Prostate gland (tissue), 2 donors: ENCODE measurements around the gene METTL13. TPM values are rescaled to one million over a fixed set of nuclear protein-coding genes. Genes with fewer than 3 reads are reported as not detected.

Source experiments
- DNase-seq: peaks from one replicate; pipeline ENCODE4 v3.0.0-alpha.2; 2019; ENCODE audit warnings: low spot score
- H3K27ac ChIP-seq, 2 donors: fragments of 200-600 bp; sonication (generic); 2 replicates each; pipeline ENCODE4 v1.5.1; 2017 to 2019
- H3K27me3 ChIP-seq: fragments of 200-600 bp; sonication (generic); replicated peaks from 2 replicates; pipeline ENCODE4 v1.5.1; 2019; ENCODE audit not compliant: insufficient read depth
- H3K36me3 ChIP-seq, 2 donors: fragments of 200-600 bp; sonication (generic); 1 replicate in 1 of 2; 2 replicates in 1 of 2; pipeline versions ENCODE4 v1.5.1 to v1.8.1; 2017 to 2019
- H3K4me1 ChIP-seq: fragments of 200-600 bp; sonication (generic); replicated peaks from 2 replicates; pipeline ENCODE4 v1.5.1; 2019
- H3K4me3 ChIP-seq, 2 donors: fragments of 200-600 bp; sonication (generic); 2 replicates each; pipeline ENCODE4 v1.5.1; 2017 to 2019
- H3K9me3 ChIP-seq: fragments of 200-600 bp; sonication (generic); 2 replicates; pipeline ENCODE4 v1.5.1; 2017
- POLR2A ChIP-seq: fragments of 450-650 bp; IDR thresholded peaks from one replicate; pipeline ENCODE4 v1.6.1; 2016; ENCODE audit warnings: antibody characterized with exemption, mild to moderate bottlenecking
- POLR2AphosphoS5 ChIP-seq: sonication (generic); formaldehyde crosslinking; IDR thresholded peaks from one replicate; pipeline ENCODE4 v1.6.1; 2017; ENCODE audit warnings: antibody characterized with exemption
- WGBS: methylation state at CpG from one replicate; pipeline ENCODE4 v1.1.5; 2018; 5-methylcytosine and 5-hydroxymethylcytosine counted together
- intact Hi-C: fragments of 100-400 bp; cut with DNase I; formaldehyde crosslinking; loops from one replicate; pipeline ENCODE4 v1.14.2; 2022
- total RNA-seq, 2 donors: library from RNA; depleted of rRNA; stranded (reverse); fragments of >200 nt; gene quantifications; one replicate each; pipeline ENCODE4 v1.1.0, GENCODE V29; 2016
- TF ChIP-seq, protein P1 (sequence below), 4 experiments: fragments of 200-600 bp in 2 of 4; fragments of 450-650 bp in 2 of 4; sonication (generic) in 2 of 4; IDR thresholded peaks; 1 replicate in 3 of 4; 2 replicates in 1 of 4; pipeline ENCODE4 v1.5.1; 2016 to 2019; ENCODE audit warnings: antibody characterized with exemption in 4 of 4, mild to moderate bottlenecking in 2 of 4, moderate library complexity in 2 of 4

Gene METTL13
- total RNA-seq, 2 donors from 2014 or later, result 25.5 to 49.8 TPM

GRCh38 chr1:171763764-171764163 is 17.7 kb upstream of the METTL13 start:
- Histone ChIP-seq H3K4me3 (no peak overlapping the region), H3K4me1 (no peaks in the 10 kb centered on the region), H3K27me3 (no peaks in the 10 kb centered on the region), H3K36me3 (no peaks in the 10 kb centered on the region), H3K9me3 (no peaks in the 10 kb centered on the region), H3K27ac (no peak overlapping the region)
- intact Hi-C loops, result no loop called here
- no peak for TF ChIP-seq POLR2AphosphoS5
- TF ChIP-seq, protein P1, sequence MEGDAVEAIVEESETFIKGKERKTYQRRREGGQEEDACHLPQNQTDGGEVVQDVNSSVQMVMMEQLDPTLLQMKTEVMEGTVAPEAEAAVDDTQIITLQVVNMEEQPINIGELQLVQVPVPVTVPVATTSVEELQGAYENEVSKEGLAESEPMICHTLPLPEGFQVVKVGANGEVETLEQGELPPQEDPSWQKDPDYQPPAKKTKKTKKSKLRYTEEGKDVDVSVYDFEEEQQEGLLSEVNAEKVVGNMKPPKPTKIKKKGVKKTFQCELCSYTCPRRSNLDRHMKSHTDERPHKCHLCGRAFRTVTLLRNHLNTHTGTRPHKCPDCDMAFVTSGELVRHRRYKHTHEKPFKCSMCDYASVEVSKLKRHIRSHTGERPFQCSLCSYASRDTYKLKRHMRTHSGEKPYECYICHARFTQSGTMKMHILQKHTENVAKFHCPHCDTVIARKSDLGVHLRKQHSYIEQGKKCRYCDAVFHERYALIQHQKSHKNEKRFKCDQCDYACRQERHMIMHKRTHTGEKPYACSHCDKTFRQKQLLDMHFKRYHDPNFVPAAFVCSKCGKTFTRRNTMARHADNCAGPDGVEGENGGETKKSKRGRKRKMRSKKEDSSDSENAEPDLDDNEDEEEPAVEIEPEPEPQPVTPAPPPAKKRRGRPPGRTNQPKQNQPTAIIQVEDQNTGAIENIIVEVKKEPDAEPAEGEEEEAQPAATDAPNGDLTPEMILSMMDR (IDR thresholded peaks at IDR 0.05), result no peak
- no peak for TF ChIP-seq POLR2A
- DNase-seq, result no peak
- WGBS, result 84% methylated on average over 6 of the region's 6 CpGs

DNA sequence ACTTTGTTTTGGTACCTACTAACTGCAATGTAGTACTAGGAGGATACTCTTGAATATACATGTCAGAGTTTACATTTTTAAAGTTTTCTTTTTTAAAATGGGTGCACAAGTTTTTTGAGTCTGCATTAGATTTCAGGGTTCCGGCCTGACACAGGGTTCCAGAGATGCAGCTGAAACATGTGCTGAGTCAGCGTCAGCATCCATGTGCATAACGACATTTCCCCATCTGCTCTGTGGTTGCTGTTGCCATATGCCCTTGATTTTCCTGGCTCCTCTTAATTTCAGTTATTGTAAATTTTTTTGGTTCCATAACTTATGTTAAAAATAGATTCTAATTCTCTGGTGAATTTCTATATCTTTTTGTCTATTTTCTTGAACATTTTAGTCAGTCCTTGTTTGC is 12.3 kb upstream of the METTL13 start:
- 84% methylated on average over 3 of the region's 3 CpGs for WGBS

DNA sequence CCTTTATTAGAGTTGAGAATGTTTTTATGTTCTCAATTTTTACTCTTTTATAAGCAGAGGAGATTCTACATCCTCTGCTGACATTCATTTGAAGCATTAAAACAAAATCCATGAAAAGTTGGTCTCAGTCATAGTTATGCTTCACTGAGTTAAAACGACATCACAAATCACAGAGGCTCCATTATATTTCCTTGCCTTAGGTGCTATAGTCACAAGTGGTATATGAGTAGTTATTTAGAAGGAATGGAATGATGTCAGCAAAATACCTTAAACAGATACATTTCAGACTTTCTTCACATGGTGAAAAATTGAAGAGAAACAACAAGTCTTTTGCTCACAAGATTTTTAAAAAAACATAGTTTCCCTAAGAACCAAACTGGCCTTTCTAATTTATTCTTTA is 11.7 kb upstream of the METTL13 start:
- WGBS, result 77% methylated on average over 1 of the region's 1 CpG
- DNase-seq, result no peak
- intact Hi-C loops, result no loop called here
- no peak overlapping the region for H3K27ac ChIP-seq
- no peaks in the 10 kb centered on the region for H3K36me3 ChIP-seq
- H3K27me3 ChIP-seq, result no peaks in the 10 kb centered on the region
- TF ChIP-seq POLR2AphosphoS5, result no peak
- no peak for TF ChIP-seq POLR2A
- H3K4me3 ChIP-seq, result no peak overlapping the region
- no peaks in the 10 kb centered on the region for H3K9me3 ChIP-seq
- H3K4me1 ChIP-seq, result no peaks in the 10 kb centered on the region

More for the DNA sequence above, 12.3 kb upstream of the METTL13 start:
- intact Hi-C loops, result no loop called here
- H3K36me3 ChIP-seq, result no peaks in the 10 kb centered on the region
- H3K27ac ChIP-seq, result no peak overlapping the region
- H3K4me1 ChIP-seq, result no peaks in the 10 kb centered on the region
- DNase-seq, result no peak
- no peak overlapping the region for H3K4me3 ChIP-seq
- TF ChIP-seq POLR2A, result no peak
- TF ChIP-seq, protein P1 (IDR thresholded peaks at IDR 0.05), result no peak
- no peak for TF ChIP-seq POLR2AphosphoS5
- no peaks in the 10 kb centered on the region for H3K27me3 ChIP-seq
- no peaks in the 10 kb centered on the region for H3K9me3 ChIP-seq

GRCh38 chr1:171772312-171772711 is 9.1 kb upstream of the METTL13 start:
- intact Hi-C loops, result no loop called here
- Histone ChIP-seq H3K27me3 (no peaks in the 10 kb centered on the region), H3K4me3 (no peak overlapping the region), H3K9me3 (no peaks in the 10 kb centered on the region), H3K27ac (no peak overlapping the region), H3K36me3 (no peaks in the 10 kb centered on the region), H3K4me1 (no peaks in the 10 kb centered on the region)
- 95% methylated on average over 2 of the region's 2 CpGs for WGBS
- no peak for DNase-seq
- TF ChIP-seq, protein P1 (IDR thresholded peaks at IDR 0.05), result no peak
- TF ChIP-seq POLR2AphosphoS5 (no peak), POLR2A (no peak)

DNA sequence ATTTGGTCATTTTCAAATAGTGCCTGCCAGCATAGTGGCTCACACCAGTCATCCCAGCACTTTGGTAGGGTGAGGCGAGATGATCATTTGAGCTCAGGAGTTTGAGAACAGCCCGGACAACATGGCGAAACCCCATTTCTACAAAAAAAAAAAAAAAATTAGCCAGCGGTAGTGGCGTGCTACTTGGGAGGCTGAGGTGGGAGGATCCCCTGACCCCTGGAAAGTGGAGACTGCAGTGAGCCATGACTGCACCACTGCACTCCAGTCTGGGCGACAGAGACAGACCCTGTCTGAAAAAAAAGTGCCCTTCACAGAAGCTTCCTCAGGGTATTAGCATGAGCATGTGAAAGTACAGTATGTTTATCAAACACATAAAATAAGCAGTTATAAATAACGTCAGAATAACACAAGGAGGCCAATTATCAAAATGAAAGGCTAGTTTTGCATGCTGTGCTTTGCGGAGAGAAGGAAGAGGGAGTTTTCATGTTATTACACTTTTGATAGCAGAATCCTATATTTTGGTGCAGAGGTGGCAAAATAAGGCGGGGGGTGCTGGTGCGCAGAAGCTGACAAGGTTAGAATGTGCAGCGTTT is 781 bp upstream of the METTL13 start:
- Histone ChIP-seq H3K27me3 (no peaks in the 10 kb centered on the region), H3K27ac (peak overlapping the region; percentile 80 to 86), H3K9me3 (no peaks in the 10 kb centered on the region), H3K4me3 (peak overlapping the region; percentile 37 to 71), H3K36me3 (no peaks in the 10 kb centered on the region), H3K4me1 (peaks cover 14% of the 10 kb centered on the region)
- no peak for DNase-seq
- TF ChIP-seq POLR2AphosphoS5 (no peak), POLR2A (no peak)
- TF ChIP-seq, protein P1 (IDR thresholded peaks at IDR 0.05), result no peak
- 37% methylated on average over 11 of the region's 11 CpGs for WGBS
- intact Hi-C loops, result loop anchor here (2.0 to 5.0 kb wide), 3 partner anchors 38 to 293 kb away; partner anchors contain the start of genes PRRC2C and VAMP4
